Measurements from ENCODE around the gene CMIP.

GRCh38 chr16:81497690-81498089 is 53.1 kb downstream of the CMIP start:
- TF ChIP-seq POLR2A (IDR thresholded peaks at IDR 0.05; ENCODE audit: low read depth), result no peak
- TF ChIP-seq CTCF (IDR thresholded peaks at IDR 0.05), result peak in 1 of 3 experiments; percentile 27
- no peak for TF ChIP-seq POLR2AphosphoS5 (IDR thresholded peaks at IDR 0.05)
- no peak for TF ChIP-seq EP300 (IDR thresholded peaks at IDR 0.05)

Measured in esophagus muscularis mucosa (tissue), 4 donors.